KOPT-K1 (cell line): ENCODE data around the gene RAD51B.

Source experiments
- H3K27ac ChIP-seq: fragments of 200-600 bp; sonication (generic); 2 replicates; pipeline ENCODE4 v1.5.1; 2016; ENCODE audit warnings: antibody characterized with exemption, mild to moderate bottlenecking, low read depth, low read length; ENCODE audit not compliant: poor library complexity, severe bottlenecking
- H3K36me3 ChIP-seq: fragments of 200-600 bp; sonication (generic); 2 replicates; pipeline ENCODE4 v1.5.1; 2017; ENCODE audit warnings: antibody characterized with exemption, mild to moderate bottlenecking, low read length, moderate library complexity; ENCODE audit not compliant: insufficient read depth
- H3K9me3 ChIP-seq: fragments of 200-600 bp; sonication (generic); 2 replicates; pipeline ENCODE4 v1.5.1; 2017; ENCODE audit warnings: antibody characterized with exemption, low read length, mild to moderate bottlenecking; ENCODE audit not compliant: insufficient read depth, poor library complexity, severe bottlenecking

Gene RAD51B

DNA sequence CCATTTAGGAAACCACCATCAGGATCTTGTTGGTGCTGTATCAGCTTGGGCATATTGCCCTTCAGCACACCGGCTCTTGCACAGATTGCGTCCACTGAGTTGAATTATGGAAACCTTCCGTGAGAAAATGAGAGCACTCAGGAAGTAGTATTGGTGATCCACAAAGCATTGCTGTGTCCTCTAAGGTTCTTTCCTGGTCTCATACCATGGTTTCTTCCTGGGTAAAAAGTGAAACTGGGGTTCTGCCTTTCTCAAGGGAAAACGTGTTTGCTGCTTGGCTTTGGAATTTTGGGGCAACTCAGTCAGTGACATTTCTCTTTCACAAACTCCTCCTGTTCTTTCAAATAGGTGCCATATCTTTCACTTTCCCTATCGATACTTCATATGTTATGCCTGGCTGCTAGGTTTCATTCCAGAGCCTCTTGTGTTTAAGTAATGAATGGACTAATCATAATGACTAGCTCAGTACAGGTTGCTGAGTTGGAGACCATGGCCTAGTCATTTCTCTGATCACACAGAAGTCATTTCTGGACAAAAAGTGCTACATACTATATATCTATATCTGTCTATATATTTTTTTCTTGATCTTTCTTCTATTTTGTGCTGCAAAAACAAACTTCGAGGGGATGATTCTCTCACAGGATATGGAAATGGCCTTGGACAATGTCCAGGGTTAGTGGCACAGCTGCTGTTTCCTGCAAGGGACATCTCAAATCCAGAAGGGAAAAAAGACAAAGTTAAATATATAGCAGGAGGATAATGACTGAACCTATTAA is 549.9 kb downstream of the RAD51B start:
- no peaks in the 10 kb centered on the region for H3K9me3 ChIP-seq
- no peak overlapping the region for H3K27ac ChIP-seq
- H3K36me3 ChIP-seq = no peaks in the 10 kb centered on the region

DNA sequence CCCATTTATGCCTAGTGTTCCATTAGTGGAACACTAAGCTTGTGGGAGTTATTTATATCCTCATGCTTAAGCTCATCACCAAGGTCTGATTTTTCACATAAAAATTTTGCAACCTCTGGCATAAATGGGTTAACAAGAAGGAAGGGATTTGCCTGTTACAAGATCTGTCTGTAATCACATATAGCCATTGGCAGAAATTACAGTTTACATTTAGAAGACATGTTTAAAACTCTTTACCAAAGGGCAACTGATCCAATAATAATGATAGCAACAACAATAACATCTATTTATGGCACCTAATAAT is 550.4 kb downstream of the RAD51B start:
- Histone ChIP-seq H3K27ac (no peak overlapping the region), H3K9me3 (no peaks in the 10 kb centered on the region)

DNA sequence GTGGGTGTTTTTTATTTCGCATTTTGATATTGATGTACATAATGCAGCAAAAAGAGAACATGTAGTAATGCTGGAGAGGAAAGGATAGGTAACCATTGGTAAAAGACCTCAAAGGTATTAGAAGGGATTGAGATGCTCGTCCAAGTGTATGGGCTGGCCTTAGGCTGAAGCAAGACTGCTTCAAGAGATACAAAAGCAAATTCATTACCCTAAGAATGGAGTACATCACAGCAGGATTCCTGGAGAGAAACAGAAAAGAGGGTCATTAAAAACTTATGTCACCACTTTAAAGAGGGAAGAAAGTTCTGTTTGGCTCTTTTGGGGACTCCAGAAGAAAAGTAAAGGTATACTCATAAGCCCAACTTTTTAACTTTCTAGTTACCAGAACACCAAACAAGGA is 552.8 kb downstream of the RAD51B start:
- H3K9me3 ChIP-seq = no peaks in the 10 kb centered on the region
- no peak overlapping the region for H3K27ac ChIP-seq
- H3K36me3 ChIP-seq = no peaks in the 10 kb centered on the region

More for the DNA sequence above, 550.4 kb downstream of the RAD51B start:
- H3K36me3 ChIP-seq = no peaks in the 10 kb centered on the region

DNA sequence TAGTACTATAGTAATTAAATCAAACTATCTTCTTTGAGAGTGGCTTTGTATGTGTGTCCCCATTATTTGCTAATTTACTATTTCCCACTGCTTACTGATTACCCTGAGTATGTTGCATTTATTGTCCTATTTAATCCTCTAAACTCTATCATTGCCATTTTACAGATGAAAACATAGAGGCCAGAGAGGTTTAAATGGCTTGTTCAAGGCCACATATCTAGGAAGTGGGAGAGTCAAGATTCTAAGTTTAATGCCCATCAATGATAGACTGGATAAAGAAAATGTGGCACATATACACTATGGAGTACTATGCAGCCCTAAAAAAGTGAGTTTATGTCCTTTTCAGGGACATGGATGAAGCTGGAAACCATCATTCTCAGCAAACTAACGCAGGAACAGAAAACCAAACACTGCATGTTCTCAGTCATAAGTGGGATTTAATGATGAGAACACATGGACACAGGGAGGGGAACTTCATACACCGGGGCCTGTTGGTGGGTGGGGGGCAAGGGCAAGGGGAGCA is 553.6 kb downstream of the RAD51B start:
- Histone ChIP-seq H3K36me3 (no peaks in the 10 kb centered on the region), H3K27ac (no peak overlapping the region), H3K9me3 (no peaks in the 10 kb centered on the region)

DNA sequence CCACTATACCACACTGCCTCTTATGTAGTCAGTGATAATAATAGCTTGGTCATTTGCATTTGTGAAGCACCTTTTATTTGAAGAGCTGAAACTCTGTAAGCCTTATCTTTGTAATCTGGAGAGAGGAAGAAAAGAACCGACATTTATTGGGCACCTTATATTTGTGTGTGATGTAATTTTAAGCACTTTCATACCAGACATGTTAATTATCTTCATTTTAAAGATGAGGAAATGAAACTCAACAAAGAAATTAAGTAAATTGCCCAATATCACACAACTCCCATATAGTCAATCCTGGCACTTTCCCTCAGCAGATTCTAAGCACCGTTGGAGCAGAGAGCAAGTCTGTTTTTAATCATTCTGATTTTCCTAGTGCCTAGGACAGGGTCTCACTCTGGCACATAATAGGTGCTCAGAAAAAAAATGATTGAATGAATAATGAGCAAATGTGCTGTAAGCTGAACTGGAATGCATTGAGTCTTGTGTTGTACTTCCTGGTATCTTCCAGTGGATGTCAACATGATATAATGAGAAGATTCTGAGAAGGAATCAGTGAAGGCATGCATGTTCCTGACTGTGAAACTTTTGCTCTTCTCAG is 554.4 kb downstream of the RAD51B start:
- no peaks in the 10 kb centered on the region for H3K36me3 ChIP-seq
- no peaks in the 10 kb centered on the region for H3K9me3 ChIP-seq
- no peak overlapping the region for H3K27ac ChIP-seq

DNA sequence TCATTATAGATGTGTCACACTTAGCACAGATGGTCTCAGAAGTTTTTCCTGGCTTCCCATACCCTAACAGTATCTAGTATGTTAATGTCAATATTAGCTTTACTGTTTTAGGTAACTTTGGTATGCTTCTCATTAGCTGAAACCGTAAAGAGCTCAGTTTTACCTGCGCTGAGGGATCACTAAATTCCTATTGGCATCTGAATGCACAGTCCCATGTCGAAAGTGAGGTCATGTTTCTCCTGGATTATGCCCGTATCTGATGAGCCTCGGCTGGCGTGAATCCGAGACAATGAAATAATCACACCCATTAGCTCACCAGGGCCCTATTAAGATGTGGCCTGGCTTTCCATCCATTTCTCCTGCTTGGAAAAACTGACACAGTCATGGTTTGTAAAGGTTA is 555.1 kb downstream of the RAD51B start:
- H3K9me3 ChIP-seq = no peaks in the 10 kb centered on the region
- no peaks in the 10 kb centered on the region for H3K36me3 ChIP-seq
- H3K27ac ChIP-seq = no peak overlapping the region

DNA sequence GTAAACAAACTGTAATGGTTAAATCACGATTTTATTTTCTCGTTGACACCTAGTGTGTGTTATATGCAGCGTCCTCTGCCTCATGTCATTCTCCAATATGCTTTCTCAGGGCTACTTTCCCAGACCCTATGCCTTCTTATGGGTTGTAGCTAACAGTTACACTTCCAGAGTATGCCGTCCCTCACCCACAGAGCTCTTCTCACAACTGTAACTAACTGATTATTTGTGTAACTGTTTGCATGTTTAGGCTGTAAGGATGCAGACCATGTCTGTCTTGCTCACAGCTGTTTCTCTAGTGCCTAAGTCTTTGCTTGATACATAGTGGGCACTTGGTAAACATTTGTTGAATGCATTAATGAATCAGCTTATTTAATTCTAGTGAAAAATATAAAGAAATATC is 555.8 kb downstream of the RAD51B start:
- H3K27ac ChIP-seq = no peak overlapping the region
- H3K9me3 ChIP-seq = no peaks in the 10 kb centered on the region
- H3K36me3 ChIP-seq = no peaks in the 10 kb centered on the region

DNA sequence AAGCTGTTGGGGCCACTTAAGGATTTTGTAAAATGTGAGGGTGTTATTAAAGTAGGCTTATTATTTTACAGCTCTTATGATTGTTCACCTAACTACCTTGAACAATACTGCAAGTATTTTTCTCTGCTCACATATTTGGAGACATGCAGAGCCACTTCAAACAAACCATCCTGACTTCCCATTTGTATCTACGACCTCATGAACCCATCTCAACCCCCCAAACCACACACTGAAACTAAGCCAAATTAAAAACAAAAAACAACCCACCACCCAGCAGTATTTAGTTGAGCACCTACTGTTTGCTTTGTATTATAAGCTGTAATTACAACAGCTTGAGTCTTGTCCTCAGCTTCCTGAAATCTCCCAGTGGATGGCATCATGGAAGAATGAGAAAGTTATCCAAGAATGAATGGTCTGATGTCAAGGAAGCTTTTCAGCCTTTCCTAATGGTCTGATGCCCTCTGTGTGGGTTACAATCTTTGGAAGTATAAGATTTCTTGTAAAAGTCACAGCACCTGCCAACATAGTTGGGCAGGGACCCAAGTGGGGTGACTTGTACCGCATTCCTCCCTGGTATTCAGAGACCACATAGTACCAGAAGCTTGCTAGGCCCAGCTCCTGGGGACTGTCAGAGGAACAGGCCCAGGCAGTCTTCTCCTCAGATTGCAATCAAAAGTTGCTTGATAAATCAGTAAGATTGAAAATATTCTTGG is 556.6 kb downstream of the RAD51B start:
- Histone ChIP-seq H3K9me3 (no peaks in the 10 kb centered on the region), H3K36me3 (no peaks in the 10 kb centered on the region), H3K27ac (no peak overlapping the region)

DNA sequence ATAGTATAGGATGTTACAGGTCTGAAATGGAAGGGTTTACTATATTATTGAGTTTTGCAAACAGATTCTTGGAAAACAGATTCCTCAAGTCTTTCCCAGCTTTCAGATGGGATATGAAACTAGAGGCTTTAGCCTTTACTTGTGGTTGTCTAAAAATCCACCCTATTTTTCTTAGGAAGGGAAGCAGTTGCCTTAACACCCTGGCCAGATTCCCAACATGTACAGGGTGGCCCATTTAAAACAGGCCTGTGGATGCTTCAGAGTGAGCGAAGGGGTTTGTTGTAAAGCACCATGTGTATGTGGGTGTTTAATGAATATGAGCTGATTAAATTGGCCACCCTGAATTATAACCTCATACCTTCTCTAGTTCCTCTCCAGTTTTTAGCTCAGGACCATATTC is 557.4 kb downstream of the RAD51B start:
- no peaks in the 10 kb centered on the region for H3K36me3 ChIP-seq
- no peak overlapping the region for H3K27ac ChIP-seq
- no peaks in the 10 kb centered on the region for H3K9me3 ChIP-seq

DNA sequence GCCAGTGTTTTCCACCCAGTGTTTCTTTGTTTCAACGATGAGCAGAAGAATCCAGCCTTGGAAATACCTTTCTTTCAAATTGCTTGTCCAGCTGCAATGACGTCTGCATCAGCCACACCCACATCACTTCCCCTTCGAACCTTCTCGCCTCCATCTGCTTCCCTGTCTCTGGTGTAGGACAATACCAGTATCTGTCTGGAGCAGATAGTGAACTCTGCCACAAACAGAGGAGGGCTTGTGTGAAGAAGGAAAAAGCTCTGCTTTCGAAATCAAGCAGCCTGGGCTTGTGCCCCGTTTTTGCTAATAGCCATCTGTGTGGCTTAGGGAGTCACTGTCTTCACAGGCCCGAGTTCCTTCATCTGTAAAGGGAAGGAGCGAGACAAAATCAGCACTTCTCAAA is 557.9 kb downstream of the RAD51B start:
- Histone ChIP-seq H3K9me3 (no peaks in the 10 kb centered on the region), H3K27ac (no peak overlapping the region), H3K36me3 (no peaks in the 10 kb centered on the region)

DNA sequence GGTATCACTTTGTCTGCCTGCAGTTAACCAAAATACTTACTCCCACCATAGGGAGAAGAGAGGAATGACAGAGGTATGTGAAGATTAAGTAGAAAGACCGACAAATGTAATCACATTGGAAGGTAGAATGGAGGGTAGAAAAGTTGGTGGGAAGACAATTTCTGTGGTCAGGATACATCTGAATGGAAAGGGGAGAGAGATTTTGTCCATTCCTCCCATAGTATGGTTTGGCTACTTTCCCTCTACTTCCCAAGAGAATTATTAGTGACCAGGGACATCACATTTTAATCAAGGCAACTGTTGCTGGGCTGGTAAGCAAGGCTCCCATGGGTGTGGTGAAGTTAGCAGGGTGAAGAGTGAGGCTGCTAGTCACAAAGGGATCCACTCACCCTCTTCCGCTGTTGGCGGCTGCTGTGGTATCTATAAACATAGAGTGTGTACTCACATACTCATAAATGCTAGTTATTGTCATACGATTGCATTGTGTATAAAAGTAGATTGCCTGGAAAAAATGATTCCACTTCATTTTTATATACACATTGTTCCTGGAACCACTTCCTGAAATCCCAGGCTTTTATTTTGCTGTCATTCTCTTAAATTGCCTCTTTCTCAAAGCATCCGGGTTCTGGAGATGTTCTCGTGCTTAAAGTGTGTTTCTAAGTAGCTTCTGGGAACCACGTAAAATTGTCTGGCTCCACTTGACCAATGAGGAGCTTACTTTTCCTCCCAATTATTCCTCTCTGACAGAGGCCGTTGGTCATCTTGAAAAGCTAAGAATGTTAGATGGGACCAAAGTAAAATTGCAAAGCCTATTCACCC is 560.1 kb downstream of the RAD51B start:
- no peaks in the 10 kb centered on the region for H3K9me3 ChIP-seq
- no peaks in the 10 kb centered on the region for H3K36me3 ChIP-seq
- H3K27ac ChIP-seq = no peak overlapping the region

DNA sequence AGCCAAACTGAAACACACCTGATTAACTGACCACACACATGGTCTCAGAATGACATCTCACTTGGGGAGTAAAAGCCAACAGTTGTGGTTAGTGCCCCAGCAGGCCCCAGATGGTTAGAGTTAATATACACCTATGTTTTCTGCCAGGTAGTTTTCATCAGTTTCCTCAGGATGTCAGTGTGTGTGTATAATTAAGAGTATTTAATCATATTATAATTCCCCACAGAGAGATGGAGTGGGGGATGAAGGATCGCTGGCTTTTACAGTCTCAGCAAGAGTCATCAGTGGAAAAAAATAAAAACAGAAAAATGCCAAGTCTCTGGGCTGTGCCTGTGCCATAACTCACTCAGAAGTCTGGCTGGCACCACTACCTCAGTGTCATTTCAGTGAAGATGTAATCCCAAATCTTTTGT is 560.8 kb downstream of the RAD51B start:
- Histone ChIP-seq H3K36me3 (no peaks in the 10 kb centered on the region), H3K27ac (no peak overlapping the region), H3K9me3 (no peaks in the 10 kb centered on the region)

DNA sequence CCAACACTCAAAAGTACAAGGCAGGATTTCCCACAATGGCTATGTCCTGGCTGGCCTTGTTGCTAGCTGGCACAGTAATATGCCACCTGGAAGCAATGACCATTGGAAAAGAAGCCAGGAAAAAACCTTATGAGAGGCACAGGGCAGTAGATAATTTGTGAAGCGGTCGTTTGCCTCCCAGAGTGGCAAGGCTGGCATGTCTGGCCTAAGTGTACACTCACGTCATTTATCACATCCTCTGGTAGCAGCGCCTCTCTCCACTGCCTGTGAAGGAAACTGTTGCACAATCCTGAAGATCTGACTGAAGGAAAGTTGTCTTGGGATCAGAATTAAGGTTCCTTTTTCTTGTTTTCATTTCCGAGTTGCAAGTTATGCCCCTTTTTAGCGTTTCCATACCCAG is 564.8 kb downstream of the RAD51B start:
- H3K9me3 ChIP-seq = no peaks in the 10 kb centered on the region
- H3K36me3 ChIP-seq = no peaks in the 10 kb centered on the region
- no peak overlapping the region for H3K27ac ChIP-seq

DNA sequence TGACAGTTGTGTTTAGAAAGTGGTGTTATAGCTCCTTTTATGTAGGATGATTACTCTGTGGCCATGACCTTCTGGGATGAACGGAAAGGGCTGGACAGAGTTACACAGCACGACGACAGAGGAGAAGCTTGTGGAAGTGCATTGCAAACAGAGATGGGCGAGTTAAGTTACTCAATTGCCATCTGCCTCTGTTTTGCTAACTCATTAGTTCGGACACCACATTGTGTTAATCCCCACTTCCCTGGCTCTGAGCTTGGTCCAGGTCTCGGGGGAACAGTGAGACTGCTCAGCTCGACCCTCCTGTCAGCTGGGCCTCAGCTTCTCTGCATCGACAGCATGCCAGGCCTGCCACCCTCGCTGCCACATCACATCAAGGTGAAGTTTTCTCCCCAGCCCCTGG is 565.3 kb downstream of the RAD51B start:
- Histone ChIP-seq H3K9me3 (no peaks in the 10 kb centered on the region), H3K27ac (no peak overlapping the region), H3K36me3 (no peaks in the 10 kb centered on the region)

DNA sequence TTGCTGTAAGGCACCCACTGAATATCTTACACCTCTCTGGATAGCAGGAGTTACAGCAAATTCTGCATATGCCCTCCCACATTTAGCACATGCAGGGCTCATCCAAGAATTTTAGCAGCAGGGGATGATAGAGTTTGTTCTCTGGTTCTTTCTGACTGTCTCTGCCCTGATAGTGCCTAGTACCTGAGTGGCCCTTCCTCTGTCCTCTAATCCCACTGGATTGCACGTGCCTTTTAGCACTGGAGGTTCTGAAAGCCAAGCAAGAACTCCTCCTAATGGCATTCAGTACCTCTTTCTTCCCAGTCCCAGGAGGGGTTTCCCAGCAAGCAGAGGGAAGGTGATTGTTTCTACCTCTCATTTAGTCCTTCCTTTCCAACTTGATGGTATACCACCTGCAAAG is 566.9 kb downstream of the RAD51B start:
- Histone ChIP-seq H3K36me3 (no peaks in the 10 kb centered on the region), H3K9me3 (no peaks in the 10 kb centered on the region), H3K27ac (no peak overlapping the region)
